VCaP (cell line): ENCODE data around the gene RGS7BP.

ENCODE experiments used
- H3K27ac ChIP-seq: fragments of 450-650 bp; 2 replicates; pipeline ENCODE4 v1.5.1; 2017
- CTCF ChIP-seq: fragments of 450-650 bp; conservative IDR thresholded peaks from 2 replicates; pipeline ENCODE4 v1.5.1; 2017; ENCODE audit warnings: mild to moderate bottlenecking, moderate library complexity

Gene RGS7BP

GRCh38 chr5:64516216-64516615, 10.4 kb downstream of the RGS7BP start:
- no peak overlapping the region for H3K27ac ChIP-seq
- TF ChIP-seq CTCF = no peak

GRCh38 chr5:64518793-64519192, 13.0 kb downstream of the RGS7BP start:
- TF ChIP-seq CTCF = no peak
- no peak overlapping the region for H3K27ac ChIP-seq

- no peak overlapping the region for H3K27ac ChIP-seq
- no peak for TF ChIP-seq CTCF
Observed at GRCh38 chr5:64519263-64519662, 13.4 kb downstream of the RGS7BP start.

- no peak for TF ChIP-seq CTCF
Observed at GRCh38 chr5:64526734-64527439, 21.1 kb downstream of the RGS7BP start.

GRCh38 chr5:64530076-64530475, 24.3 kb downstream of the RGS7BP start:
- no peak for TF ChIP-seq CTCF
- H3K27ac ChIP-seq = no peak overlapping the region

More at GRCh38 chr5:64526734-64527439, 21.1 kb downstream of the RGS7BP start:
- H3K27ac ChIP-seq = no peak overlapping the region

GRCh38 chr5:64532212-64532611, 26.4 kb downstream of the RGS7BP start:
- no peak overlapping the region for H3K27ac ChIP-seq
- no peak for TF ChIP-seq CTCF

- no peak for TF ChIP-seq CTCF
Observed at GRCh38 chr5:64532657-64533056, 26.8 kb downstream of the RGS7BP start.

More at GRCh38 chr5:64532657-64533056, 26.8 kb downstream of the RGS7BP start:
- no peak overlapping the region for H3K27ac ChIP-seq
